AG20443 (cell line): ENCODE measurements around the gene FKBP1A.
"Not testable (repeated sequence)": the region's sequence is repeated elsewhere in the genome, so short reads cannot be mapped to it uniquely, and the experiment has no call there.

Source experiments
- DNase-seq: peaks from one replicate; pipeline ENCODE4 v3.0.0; 2012; ENCODE audit warnings: low spot score, mixed read lengths

Gene FKBP1A

DNA sequence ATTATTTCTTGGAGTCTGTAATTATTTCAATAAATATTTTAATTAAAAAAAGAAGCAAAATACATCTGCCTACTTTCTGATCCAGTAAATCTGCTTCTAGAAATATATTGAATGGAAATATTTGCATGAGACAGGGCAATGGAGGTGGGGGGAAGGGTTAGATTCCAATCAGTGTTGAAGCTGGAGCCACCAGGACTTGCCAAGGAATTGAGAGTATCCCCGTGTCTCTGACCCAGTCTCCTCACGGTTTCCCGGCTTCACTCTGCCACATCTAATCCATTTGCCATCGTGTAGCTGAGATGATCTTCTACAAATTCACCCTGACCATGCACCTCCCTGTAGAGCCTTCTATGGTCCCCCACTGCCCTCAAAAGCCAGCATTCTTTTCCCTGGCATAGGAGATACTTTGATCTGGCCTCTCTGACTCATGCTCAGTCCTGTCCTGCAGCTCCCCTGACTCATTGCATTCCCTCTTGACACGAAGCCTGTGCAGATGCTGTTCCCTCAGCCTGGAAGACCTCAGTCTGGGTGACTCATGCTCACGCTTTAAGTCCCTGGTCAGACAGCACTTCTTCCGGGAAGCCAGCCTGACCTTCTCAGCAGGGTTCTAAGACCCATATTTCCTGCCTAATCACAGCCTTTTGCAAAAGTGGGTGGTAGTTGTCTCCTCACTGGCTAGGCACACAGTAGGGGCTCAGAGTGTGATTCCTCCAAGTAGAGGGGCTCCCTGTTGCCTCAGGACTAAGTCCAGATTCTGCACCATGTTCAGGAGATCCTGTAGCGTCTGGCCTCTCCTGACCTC lies 23.0 kb upstream of the FKBP1A start:
- peak; percentile 87 for DNase-seq

DNA sequence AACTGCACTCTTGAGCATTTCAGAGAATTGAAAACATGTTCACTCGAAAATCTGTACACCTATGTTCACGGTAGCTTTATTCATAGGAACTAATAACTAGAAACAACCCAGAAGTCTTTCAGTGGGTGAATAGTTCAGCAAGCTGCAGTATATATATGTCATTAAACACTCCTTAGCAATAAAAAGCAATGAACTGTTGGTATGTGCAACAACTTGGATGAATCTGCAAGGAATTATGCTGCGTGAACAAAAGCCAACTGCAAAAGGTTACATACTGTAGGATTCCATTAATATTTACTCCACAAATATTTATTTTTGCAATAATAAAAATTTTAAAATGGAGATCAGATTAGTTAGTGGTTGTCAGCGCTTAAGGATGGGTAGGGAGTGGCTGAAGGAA lies 22.1 kb upstream of the FKBP1A start:
- DNase-seq: no peak

DNA sequence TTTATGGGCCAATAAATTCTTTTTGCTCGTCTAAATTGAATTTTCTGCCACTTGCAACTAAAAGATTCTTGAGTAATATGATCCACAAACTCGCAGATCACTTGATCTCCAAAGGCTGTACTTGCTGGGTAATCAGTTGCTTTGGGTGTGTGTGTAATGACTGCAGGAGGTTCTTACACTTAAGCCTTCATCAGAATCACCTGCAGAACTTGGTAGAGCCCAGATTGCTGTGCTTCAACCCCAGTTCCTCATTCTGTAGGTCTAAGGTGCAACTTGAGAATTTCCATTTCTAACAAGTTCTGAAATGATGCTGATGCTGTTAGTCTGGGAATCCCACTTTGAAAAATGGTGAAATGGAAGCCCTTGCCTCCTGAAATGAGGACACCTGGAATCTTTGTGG lies 12.9 kb upstream of the FKBP1A start:
- no peak for DNase-seq

DNA sequence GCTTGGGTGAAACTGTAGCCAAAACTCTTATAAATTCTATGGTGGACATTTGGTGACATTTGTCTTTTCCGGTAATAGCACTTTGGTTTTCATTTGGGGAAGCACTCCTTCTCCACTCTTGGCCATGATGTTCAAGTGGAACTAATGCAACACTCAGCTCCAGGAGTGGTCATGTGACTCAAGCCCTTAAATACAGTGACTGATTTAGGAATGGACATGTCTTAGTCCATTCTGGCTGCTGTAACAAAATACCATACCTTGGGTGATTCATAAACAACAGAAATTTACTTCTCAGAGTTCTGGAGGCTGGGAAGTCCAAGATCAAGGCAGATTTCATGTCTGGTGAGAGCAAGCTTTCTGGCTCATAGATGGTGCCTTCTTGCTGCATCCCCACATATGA lies 10.8 kb upstream of the FKBP1A start:
- DNase-seq: no peak

DNA sequence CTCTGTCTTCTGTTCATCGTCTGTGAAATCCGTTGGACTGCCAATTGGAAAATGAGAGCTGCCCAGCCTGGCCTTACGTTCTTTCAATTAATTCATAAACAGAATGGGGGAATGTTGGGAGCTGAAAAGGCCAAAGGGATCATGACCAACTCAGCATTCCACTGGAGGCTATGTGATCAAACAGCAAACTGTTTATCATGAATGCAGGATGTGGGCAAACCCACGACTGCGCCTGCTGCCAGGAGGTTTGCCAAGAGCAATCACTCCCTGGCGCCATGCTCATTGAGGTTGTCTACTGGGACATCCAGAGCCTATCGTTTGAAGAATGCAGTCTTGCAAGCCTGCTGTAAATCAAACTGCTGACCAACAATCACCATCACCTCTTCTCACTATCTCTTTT lies 9.3 kb upstream of the FKBP1A start:
- DNase-seq: no peak

DNA sequence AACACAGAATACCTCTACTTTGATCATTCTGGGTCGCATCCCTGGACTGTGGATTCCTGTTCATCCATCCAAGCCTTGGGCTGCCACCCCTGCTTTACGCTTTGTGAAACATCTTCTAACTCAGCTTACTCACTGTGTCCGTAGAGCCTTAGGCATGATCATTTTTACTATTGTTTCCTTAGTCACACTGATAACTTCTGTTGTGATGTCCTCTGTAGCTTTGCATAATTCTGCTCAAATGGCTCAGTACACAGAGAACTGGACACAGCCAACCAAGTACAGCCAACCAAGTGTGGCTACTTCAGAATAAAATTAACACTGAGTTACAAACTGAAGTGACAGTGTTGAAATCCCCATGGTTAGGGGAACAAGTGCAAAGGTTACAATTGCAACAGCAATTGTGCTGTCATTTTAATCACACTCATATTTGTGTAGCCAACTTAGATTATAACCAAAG lies 8.6 kb upstream of the FKBP1A start:
- no peak for DNase-seq

DNA sequence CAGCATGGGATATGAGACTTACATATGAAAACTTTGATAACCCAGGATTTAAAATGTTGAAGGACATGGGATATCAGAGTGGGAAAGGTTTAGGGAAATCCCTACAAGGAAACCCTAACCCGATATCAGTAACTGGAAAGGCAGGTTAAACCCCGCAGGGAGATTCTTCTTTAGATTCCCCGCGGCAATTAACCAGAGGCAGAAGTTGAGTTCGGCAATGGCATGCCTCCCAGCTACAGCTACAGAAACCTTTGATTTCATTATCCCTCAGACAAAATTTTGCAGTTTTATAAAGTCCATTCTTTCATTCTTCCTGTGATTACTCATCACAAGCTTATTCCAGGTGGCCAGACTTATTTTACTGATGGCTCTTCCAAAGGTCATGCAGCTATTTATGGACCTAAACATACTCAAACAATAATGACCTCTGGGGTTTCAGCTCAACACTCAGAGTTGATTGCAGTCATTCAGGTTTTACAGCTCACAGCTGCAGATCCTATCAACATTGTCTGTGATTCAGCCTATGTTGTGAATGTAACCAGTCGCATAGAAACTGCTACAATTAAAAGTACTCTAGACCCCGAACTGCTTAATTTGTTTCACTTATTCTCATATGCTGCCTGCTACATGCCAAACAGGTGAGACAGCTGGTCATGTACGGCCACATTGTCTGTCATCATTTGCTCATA lies 7.0 kb upstream of the FKBP1A start:
- not testable (repeated sequence) for DNase-seq

DNA sequence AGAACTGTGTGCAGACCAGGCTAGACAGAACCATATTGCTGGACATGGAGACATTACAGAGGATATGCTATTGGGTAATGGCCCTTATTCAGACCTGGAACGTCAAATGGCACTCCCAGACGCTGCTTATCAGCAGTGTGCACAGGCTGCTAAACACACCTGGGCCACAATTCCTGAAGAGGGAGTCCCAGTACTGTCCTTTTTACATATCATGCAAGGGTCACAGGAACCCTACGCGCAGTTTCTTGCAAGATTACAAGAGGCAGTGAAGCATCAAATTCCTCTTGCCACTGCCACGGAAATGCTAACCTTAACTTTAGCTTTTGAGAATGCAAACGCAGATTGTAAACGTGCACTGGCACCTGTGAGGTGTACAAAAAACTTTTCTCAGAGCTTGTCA lies 5.3 kb upstream of the FKBP1A start:
- DNase-seq: not testable (repeated sequence)

DNA sequence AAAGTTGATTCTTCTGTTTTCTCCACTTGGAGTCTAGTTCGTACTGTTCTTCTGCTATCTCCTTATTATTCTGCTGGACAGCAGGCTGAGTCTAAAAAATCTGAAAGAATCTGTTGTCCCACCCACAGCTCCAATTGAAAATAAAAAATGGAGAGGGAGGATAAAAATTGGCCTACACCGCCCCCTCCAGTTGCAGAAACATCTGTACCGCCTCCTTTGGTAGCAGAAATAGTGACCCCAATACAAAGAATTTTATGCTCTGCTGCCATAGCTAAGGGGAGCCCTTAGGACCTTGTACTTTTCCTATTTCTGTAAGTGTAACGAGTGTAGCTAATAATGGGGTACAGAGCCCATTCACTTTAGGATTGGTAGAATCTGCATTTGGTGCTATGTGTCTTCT lies 4.9 kb upstream of the FKBP1A start:
- DNase-seq: no peak

DNA sequence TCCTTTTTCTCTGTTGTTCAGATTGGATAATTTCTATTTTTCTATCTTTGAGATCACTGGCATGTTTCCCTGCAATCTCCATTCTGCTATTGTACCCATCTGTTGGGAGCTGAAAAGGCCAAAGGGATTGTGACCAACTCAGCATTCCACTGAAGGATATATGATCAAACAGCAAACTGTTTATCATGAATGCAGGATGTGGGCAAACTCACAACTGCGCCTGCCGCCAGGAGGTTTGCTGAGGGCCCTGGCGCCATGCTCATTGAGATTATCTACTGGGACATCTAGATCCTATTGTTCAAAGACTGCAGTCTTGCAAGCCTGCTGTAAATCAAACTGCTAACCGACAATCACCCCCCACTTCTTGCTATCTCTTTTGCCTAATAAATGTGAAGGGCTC lies 3.8 kb upstream of the FKBP1A start:
- no peak for DNase-seq

DNA sequence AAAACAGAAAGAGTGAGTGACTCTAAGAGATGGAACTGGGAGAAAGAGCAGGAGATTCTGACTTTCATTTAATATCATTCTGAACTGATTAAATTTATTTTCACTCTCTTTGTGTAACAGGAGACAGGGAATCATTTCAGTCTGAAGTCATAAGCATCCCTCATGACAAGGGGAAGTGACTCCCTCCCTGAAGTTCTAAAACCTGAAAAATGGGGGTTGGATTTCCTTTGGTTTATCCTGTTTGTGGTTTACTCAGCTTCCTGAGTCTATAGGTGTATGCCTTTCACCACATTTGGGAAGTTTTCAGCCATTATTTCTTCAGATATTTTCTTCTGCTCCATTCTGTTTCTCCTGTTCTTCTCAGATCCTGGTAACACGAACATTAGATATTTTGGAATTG lies 3.4 kb upstream of the FKBP1A start:
- DNase-seq: no peak

DNA sequence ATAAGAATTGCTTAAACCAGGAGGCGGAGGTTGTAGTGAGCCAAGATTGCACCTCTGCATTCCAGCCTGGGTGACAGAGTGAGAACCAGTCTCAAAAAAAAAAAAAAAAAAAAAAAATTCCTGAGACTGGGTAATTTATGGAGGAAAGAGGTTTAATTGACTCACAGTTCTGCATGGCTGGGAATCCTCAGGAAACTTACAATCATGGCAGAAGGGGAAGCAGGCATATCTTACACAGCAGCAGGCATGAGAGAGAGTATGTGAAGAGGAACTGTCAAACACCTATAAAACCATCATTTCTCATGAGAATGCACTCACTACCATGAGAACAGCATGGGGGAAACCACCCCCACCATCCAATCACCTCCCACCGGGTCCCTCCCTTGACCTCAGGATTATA lies 1.8 kb upstream of the FKBP1A start:
- no peak for DNase-seq

DNA sequence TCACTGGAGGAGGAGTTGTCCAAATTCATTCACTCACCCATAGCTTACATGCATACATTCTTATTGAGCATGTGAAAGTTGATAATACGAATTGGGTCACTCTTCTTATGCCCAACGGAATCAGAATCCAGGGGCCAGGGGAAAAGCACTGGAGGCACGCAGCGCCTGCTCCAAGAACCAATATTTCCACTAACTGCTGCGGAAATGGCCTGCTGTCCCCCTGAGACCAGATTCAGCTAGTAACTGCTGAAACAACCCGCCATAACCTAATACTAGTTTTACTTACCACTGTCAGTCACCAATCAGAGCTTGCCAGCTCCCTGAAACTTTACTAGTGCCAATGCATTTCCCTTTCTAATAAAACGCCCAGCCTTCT lies 641 bp upstream of the FKBP1A start:
- no peak for DNase-seq

DNA sequence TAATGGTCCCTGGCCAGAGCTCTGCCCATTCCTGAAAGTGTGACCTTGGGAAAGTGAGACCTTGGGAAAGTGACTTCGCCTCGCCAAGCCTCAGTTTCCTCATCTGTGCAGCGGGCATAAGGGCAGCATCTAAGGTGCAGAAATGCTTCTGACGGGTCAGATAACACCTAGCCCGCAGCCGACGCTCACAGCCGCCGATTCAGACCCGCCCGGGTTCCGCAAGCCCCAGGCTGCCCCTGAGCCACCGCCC lies 486 bp downstream of the FKBP1A start:
- DNase-seq: no peak

DNA sequence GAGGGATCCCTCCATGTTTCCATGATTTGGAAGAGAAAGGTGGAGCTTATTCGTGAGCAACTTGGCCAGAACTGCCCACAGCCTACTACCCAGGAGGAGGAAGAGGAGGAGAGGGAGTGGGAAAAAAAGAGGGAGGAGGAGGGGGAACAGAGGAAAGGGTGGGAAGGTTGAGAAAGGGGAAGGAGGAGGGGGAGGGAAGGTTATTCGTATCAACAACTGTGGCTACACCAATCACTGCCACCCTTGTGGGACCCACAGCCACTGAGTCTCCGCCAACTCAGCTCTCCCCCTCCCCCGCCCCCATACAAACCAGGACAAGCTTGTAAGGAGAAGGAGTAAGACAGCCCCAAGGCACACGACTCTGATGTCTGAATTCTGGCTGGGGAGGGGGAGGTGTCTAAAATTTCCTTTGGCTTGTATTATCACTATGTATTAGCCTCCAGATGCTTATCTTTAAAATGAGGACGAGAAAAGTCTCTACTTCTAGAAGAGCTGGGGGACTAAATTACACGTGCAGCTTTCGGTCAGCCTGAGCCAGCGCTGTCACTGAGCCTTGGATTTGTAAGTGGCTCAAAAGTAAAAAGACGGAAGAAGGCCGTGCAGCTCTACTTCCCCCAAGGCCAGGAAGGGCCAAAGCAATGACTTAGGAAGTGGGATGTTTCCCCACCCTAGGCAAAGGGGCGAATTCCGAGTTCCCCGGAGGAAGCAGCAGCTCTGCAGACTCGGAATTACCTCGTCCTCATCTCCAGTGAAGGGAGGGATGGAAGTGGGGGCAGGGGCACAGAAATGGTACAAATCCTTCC lies 1.0 kb downstream of the FKBP1A start:
- DNase-seq: no peak

DNA sequence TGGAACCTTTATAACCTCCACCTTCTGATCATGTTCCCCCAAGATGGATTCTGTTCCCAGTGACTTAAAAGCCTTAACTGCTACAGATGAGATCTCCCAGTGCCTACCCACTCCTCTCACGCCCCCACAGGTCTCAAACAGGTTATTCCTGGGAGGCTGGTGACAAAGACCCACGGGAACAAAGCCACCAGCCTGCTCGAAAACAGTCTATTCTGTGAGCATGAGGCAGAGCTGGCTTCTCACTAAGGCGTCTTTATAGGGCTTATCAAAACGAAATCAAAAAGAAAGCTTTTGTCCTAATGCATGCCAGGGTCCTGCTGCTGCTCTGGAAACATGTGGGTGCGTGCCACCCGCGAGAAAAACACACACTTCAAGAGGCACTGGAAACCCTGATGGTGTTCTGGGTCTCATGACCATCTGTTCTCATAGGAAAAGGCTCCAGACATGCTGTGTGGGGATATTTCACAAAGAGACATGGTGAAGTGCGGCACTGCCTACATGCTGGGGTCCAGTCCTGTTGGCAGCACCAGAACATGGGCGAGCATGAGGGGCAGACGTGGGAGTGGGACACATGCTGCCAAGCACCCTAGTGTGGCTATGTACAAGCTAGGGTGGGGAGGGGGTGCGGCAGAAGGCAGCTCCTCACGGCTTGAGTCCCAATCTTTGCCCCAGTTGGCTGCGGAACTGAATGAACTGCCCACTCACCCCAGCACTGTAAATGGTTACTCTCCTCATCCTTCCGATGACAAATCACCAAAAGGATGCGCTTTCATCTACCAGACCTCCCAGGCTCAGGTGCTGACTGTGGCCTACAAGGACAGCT lies 2.1 kb downstream of the FKBP1A start:
- DNase-seq: no peak

DNA sequence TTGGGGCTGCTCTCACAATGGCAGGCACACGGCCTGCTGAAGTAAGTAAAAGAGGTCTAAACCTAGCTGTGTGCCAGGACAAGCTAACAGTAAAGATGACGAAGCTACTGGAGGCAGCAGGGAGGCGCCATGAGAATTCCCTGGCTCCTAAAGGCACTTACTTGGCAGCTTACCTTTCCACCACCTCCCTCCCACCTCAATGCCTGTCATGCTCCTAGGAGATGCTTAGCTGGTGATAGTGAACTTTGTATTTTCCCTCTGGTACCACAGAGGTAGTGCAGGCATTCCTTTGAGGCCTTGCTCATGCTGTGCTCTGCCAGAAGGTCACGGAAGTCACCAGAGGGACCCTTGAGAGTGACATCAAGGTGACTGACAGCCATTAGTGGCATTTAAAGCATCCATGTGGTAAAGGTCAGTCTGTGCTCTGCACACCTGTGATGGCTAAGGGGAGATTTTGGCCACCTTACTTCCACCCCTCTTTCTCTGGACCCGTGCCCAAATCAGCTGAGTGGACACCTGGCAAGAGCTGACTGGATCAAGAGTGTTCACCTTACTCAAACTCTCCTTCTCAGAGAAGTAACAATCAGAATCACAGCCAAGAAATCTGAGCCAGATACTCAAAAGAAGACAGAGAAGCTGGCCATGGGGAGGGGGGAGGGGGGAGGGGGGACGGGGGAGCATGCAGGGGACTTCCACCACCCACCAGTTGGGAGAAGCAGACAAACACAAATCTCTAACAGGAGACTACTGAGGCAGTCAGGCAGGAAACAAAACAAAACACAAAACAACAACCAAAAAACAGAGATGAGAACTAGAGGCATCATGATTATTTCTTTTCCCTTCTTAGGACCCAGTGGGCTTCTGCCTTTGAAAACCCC lies 2.9 kb downstream of the FKBP1A start:
- DNase-seq: no peak

DNA sequence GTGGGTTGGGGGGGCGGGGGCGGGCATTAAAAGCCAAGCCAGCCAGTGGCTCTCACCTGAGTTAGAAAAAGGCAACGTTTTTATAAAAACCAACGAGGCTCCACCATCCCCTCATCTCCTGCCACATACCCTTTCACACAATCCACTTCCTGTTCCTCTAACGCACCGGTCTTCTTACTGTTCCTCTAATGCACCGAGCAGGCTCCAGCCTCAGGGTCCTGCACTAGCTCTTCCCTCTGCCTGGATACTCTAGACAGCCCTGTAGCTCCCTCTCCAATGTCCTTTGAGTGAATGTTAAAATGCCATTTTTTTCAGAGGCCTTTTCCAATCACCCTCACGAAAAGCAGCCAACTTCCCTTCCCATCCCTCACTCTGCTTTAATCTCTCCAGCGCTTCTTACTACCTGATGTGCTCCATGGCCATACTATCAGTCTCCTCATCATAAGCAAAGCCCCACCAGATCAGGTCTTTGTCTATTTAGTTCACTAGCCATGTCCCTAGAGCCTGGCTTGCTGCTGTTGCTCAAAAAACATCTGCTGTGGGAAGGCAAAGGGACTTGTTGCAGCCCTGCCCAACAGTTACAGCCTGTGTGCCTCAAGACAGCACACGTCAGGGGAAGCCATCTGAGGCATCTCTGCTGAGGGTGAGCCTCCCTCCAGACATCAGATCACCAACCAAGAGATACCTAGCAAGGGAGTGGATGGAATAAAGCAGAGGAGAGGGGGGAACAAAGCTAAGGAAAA lies 3.9 kb downstream of the FKBP1A start:
- DNase-seq: no peak

DNA sequence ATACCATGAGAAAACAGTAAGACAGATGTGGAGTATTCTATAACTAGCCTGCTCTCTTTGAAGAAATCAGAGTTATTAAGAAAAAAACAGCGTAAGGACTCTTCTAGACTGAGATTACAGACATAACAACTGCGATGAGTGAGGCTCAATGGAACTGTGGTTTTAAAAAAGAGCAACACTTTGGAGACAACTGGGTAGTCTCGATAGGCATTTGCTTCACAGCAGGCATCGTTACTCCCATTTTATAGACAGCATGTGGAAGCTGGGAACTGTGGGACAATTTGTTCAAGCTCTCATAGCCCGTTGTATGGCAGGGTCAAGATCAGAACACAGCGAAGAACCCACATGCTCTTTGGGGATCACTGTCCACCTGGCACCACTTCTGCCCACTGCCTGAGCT lies 4.6 kb downstream of the FKBP1A start:
- no peak for DNase-seq

DNA sequence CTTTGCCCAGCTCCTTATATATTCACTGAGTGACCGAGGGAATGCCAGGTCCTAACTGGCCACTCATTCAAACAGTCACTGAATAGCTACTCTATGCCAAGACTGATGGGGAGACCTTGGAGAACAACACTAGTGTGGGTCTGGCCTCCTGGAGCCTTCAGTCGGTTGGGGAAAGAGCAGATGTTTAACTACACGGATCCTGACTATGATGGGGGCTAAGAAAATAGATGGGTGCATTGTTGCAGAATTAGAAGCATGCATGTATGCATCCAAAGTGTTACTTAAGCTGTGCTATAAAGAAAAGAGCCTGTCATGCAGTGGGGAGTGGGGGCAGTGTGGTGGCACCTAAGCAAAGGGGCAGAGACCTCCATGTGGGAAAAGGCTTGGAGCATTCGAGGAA lies 6.5 kb downstream of the FKBP1A start:
- no peak for DNase-seq
